Measurements from ENCODE around the gene TMEM107.
A peak's percentile ranks its signal among the peaks of the same experiment; 100 is the strongest.

The TMEM107 gene

DNA sequence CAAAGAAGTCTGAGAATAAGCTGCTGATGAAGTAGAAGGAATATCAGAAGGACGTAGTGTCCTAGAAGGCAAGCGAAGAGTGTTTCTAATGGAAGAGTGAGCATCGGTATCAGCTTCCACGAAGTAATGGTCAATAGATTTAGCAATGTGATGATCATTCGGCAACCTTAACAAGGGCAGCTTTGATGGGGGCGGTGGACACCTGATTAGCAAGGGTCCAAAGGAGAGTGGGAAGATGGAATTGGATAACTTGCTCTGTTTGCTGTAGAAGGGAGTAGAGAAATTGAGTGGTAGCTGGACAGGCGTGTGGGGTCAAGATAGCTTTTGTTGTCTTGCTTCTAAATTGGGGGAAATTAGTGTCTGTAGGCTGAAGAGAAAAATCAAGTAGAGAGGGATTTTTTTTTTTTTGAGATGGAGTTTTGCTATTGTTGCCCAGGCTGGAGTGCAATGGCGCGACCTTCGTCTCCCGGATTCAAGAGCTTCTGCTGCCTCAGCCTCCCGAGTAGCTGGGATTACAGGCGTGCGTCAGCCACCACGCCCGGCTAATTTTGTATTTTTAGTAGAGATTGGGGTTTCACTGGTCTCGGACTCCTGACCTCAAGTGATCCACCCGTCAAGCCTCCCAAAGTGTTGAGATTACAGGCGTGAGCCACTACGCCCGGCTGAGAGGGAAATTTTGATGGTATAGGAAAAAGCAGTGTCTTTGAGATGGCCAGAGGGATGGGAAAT is 38.4 kb downstream of the TMEM107 start:
- no peak for DNase-seq (ENCODE audit: low spot score)

- no peak for DNase-seq (ENCODE audit: low spot score)
Measured at GRCh38 chr17:8133941-8134340, 42.2 kb downstream of the TMEM107 start.

DNA sequence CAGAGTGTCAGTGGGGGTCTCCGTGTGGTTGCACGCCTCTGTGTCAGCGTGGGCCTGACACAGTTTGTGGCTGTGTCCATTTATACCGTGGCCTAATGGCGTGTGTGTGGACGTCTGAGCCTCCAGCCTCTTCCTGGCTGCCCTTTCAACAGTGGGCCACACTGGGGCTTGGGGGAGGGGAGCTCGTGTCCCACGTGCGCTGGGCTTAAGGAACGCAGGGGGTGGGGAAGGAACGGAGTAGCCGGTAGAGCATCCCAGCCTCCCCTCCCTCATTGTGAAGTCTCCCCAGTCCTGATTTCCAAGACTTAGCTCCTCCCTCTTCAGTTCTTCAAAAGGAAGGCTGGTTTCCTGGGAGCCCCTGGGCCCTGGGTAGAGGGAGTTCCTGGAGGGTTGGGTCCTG is 42.8 kb downstream of the TMEM107 start:
- no peak for DNase-seq (ENCODE audit: low spot score)

GRCh38 chr17:8131844-8132441 is 44.2 kb downstream of the TMEM107 start:
- no peak for DNase-seq (ENCODE audit: low spot score)

DNA sequence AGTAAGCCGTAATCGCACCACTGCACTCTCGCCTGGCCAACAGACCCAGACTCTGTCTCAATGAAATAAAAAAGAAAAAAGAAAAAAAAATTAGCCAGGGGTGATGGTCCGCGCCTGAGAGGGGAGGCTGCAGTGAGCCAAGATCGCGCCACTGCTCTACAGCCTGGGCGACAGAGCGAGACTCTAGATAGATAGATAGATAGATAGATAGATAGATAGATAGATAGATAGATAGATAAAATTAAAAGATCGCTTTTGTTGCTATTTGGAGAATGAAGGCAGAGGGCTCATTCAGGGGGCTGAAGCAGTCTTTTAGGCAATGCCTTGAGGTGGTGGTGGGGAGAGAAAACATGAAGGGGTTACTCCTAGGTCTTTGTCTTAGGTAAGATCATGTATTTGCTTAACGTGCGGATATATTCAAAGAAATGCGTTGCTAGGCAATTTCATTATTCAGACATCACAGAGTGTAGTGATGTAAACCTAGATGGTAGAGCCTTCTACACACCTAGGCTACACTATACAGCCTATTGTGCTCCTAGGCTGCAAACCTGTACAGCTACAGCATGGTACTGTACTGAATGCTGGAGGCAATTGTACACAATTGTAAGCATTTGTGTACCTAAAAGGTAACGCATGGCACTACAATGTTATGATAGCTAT is 47.9 kb downstream of the TMEM107 start:
- DNase-seq (ENCODE audit: low spot score), result no peak

GRCh38 chr17:8126491-8127066 is 49.6 kb downstream of the TMEM107 start:
- DNase-seq (ENCODE audit: low spot score), result peak; percentile 36

GRCh38 chr17:8125947-8126490 is 50.2 kb downstream of the TMEM107 start:
- no peak for DNase-seq (ENCODE audit: low spot score)

DNA sequence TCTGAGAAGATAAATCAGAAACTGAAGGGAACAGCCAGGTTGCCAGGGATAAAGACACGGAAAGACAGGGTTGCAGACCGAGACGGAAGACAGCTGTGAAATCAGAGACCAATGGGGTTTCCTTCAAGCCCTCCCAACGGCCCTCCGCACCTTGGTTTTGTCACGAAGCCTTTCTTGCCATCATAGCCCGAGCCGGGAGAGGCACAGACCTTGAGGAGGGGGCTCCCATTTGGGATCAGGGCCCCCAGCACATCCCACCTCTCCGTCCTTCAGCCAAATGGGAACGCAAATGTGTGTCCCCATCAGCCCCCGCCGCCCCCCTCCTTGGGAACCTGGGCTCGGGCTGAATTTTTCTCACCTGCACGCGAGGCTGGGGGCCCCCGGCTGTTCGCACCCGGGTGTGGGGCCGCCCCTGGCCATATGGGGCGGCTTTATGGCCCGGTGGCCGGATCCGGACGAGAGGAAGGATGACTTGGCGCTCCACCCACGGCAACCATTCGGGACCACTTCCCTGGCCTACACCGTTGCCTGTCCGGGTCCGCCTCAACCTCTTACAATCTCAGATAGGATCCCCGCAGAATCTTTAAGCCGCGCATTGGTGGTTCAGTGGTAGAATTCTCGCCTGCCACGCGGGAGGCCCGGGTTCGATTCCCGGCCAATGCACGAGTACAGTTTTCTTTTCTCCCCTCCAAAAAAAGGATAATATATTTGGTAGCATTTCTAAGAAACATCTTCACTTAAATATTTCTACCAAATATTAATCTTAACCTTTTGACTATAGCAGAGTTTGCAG is 50.8 kb downstream of the TMEM107 start:
- DNase-seq (ENCODE audit: low spot score), result peak; percentile 75

DNA sequence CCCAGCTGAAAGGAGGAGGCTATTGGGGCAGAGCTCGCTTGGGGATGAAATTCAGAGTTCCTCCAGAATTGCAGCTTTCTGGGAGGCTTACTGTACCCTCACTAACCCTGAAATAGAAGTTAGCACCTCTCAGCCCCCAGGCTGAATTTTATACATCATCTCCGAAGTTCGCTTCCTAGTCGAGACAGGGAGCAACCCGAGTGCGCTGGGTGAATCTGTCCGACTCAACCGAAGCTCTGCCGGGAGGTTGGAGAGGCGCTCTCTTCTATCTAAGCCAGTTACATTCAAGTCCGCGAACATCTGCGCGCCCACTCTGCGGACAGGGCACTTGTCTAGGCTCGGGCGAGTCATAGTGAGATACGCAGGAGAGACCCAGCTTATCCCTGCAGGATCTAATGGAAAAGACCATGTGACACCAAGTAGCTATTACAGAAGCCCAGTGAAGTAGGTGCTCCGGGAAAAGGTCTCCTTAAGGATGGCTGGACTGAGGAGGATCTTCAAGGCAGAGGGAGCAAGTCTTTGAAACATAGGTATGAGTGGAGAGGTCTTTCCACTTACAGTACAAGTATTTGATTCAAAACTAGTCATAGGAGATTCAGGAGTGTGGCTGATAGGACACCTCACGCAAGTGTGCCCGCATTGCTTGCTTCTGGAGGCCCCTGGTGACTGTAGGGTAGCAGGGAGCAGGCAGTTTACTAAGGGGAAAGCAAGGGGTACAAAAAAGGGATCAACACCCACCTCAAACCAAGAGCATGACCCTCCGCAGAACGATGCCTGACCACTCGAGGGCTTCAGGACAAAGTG is 51.6 kb downstream of the TMEM107 start:
- DNase-seq (ENCODE audit: low spot score), result peak; percentile 43

- DNase-seq (ENCODE audit: low spot score), result no peak
Measured at GRCh38 chr17:8123695-8124349, 52.4 kb downstream of the TMEM107 start, which contains the start of gene HES7. Gene HES7, minus strand, starts transcription at chr17:8124106. Its CDS starts 22 bp downstream, at chr17:8124084.

GRCh38 chr17:8122924-8123694 is 53.1 kb downstream of the TMEM107 start:
- no peak for DNase-seq (ENCODE audit: low spot score)

Measured in Ammon's horn (tissue), 1 donor.